ENCODE data around the gene ASAP3.

ASAP3 gene

DNA sequence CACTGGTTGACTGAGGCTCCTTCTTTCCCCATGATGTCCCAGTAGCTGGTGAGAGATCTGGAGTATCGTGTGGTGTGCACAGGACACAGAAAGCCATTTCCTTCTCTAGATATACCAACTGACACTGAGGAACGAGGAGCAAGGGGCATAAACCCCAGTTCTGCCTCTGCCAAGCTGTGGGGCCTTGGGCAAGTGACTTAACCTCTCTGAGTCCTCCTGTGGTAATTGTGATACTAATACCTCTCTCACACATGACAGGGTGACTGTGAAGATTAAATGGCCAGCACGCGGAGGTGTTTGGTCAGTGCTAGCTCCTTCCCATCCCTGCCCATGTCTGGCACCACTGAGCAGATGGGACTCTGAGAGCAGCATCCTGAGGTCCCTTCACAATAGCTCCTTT is 33.1 kb downstream of the ASAP3 start:
- no peak for DNase-seq (ENCODE audit: low read depth in 2 of 3, low spot score in 2 of 3)

DNA sequence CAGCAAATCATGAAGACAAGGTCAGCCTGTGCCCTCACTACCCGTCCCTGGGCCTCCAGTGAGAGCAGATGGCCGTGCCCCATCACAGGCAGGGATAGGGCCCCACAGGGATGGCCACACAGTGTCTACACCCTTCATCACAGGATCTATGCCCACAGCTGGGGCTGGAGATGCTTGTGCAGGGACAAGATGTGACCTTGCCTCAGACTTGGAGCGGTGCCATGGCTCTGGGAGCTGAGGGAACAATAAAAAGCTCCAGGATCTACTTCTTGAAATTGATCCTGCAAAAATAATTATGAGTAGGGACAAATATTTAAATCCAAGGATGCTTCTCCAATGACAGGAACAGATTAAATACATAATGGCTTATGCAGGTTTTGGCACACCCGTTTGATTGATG is 34.0 kb downstream of the ASAP3 start:
- DNase-seq (ENCODE audit: low read depth in 2 of 3, low spot score in 2 of 3) = no peak

DNA sequence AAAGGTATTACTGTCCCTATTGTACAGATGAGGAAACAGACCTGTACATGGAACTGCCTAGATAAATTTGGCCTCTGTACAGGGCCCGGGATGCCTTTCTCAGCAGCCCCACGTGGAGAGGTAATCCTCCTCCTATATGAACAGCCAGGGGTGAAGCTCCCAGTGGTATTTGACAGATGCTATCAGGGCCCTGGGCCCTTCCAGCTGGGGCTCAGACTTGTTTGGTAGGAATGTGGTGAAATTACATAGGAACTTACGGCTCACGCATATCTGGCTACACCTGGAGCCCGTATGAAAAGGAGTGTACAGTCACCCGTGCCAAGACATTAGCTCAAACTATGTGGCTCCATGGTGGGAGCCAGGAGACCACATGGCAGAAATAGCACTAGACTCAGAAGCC is 34.7 kb downstream of the ASAP3 start:
- DNase-seq (ENCODE audit: low read depth in 2 of 3, low spot score in 2 of 3) = no peak

DNA sequence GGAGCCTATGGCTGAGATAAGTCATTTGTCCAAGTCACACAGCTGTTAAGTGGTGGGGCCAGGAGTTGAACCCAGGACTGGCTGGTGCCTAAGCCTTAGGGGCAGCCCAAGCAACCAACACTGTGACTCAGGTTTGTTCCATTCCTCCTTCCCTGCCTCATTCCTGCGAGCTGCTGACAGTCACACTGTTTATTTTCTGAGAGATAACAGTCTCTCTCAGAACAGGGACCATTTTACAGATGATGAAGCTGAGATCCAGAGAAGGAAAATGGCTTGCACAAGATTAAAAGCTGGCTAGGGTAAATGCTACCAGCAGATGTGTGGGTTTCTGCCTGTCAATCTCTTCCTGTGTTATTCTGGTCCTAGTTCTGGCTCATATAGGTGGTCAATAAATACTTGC is 35.1 kb downstream of the ASAP3 start:
- DNase-seq (ENCODE audit: low read depth in 2 of 3, low spot score in 2 of 3) = no peak

DNA sequence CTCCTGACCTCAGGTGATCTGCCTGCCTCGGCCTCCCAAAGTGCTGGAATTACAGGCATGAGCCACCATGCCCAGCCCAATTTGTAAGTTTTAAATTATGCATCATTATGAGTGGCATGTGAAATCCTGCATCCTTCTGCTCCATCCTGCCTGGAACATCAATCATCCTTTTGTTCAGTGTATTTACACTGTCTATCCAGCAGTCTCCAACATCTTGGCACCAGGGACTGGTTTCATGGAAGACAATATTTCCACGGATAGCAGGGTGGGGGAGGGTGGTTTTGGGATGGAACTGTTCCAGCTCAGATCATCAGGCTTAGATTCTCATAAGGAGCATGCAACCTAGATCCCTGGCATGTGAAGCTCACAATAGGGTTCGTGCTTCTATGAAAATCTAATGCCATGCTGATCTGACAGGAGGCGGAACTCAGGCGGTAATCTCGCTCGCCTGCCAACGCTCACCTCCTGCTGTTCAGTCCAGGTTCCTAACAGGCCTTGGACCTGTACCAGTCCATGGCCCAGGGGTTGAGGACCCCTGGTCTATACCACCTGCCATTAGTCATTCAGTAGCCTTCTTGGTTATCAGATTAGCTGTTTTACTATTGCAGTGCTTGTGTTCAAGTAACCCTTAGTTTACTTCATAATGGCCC is 37.2 kb downstream of the ASAP3 start:
- DNase-seq (ENCODE audit: low read depth in 2 of 3, low spot score in 2 of 3) = no peak

DNA sequence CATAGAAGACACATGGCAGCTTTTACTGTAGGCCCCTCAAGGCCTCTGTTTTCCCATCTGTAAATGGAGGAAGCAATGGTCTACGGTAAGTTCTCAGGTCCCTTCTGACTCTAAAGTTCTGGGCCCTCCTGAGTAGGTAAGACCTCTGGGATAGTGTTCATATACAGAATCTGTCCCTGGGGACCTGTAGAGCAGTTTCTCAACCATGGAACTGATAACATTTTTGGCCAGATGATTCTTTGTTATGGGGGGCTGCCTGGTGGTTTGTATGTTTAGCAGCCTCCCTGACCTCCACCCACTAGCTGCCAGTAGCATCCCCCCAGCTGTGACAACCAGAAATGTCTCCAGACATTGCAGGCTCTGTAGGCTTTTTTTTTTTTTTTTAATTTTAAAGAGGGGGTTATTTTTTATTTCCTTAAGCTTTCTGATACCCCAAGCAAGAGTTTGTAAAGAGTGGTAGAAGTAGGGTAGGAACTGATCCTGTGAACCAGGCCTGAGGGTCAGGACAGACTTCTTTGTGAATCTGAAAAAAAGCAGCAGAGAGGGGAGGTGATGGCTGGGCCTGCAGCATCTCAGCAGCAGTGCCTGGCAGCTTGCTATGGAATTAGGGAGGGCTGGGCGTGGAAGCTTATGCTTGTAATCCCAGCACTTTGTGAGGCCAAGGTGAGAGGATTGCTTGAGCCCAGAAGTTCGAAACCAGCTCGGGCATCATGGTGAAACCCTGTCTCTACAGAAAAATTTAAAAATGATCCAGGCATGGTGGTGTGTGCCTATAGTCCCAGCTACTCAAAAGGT is 39.2 kb downstream of the ASAP3 start:
- DNase-seq (ENCODE audit: low read depth in 2 of 3, low spot score in 2 of 3) = no peak

DNA sequence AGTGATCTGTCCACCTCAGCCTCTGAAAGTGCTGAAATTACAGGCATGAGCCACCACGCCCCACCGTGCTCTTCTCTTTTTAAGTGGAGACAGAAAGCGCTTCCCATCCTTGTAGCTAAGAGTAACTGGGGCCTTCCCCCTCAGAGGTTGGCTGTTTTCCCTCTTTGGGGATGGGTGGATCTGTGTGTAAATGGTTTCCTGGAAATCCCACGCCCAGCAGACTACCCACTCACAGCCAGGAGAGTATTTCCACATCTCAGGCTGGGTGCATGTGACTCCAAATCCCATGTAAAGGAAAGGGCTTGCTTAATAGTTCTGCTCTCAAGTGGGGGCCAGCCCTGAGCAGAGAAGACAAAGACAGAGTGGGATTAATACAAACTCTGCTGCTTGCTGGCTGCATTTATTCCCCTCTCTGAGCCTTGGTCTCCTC is 39.9 kb downstream of the ASAP3 start:
- no peak for DNase-seq (ENCODE audit: low read depth in 2 of 3, low spot score in 2 of 3)

DNA sequence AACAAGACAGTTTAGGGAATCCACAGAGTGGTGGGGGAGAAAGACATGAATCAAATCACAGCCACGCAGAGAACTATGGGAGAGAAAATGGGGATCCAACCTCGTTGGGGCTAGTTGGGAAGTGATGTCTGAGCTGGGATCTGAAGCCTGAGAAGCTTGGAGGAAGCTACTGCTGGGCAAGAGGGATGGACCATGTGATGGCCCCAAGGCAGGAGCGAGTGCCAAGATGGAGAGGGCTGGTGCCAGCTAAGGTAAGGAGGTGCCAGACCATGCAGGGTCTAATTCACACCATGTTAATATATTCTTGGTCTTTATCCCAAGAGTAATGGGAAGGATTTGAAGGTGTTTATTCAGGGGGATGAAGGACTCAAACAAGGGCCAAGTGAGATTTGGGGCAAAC is 41.2 kb downstream of the ASAP3 start:
- no peak for DNase-seq (ENCODE audit: low read depth in 2 of 3, low spot score in 2 of 3)

DNA sequence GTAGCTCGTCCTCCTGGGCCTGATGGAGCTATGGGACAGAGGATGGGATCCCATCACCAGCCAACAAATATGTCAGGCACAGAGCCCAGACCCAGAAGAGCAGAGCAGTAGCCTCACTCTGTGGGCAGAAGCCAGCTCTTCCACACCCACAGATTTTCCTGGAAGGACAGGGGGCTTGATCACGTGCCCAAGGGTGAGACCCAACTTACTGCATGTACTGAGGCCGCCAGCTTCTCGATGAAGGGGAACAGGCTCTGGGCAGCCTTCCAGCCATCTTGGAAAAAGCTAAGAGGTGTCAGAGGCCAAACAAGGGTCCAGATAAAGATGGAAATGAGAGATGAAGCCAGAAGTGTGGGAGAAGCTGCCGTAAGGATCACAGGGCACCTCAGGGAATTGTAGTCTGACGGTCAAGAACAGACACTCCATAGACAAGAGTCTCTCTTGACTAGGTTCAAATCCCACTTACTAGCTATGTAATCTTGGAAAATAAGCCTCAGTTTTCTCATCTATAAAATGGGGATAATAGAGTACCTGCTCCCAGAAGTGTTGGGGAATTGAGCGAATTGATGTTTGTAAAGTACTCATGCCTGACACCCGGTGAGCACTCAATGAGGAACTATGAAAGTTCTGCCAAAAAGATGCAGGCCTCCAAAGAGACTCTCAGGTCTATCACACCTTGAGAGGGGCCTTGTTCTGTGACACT is 42.4 kb downstream of the ASAP3 start:
- DNase-seq (ENCODE audit: low read depth in 2 of 3, low spot score in 2 of 3) = no peak

DNA sequence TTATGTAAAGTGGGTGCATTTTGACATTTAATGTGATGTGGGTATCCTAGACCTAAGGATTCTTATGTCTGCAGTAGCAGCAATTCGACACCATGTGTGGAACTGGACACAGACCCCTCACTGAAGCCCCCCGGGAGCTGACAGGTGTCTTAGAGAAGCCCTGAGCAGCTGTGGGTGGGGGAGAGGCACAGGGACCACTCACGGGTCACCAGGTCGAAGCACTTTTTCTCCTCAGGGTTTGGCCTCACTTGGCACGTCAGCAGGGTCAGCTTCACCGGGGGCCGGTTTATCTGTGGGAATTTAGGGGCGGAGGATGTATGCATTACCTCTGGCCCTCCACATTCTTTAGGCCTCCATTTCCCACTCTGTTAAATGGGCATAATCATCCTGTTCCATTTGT is 45.4 kb downstream of the ASAP3 start:
- DNase-seq (ENCODE audit: low read depth in 2 of 3, low spot score in 2 of 3) = no peak

DNA sequence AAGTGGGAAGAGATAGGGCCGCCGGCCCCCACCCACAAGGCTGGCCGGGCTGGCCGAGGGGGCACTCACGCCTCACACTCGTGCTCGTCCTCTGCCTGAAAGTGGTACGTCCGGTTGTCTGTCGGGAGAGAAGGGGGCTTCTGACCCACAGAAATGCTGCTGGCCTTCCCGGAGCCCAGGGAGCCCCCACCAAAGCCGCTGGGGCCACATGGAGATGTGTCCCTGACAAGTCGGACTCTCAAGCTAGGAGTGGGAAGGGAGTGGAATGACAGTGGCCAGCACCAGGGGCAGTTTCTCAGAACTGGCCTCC is 46.7 kb downstream of the ASAP3 start:
- DNase-seq (ENCODE audit: low read depth in 2 of 3, low spot score in 2 of 3) = no peak

DNA sequence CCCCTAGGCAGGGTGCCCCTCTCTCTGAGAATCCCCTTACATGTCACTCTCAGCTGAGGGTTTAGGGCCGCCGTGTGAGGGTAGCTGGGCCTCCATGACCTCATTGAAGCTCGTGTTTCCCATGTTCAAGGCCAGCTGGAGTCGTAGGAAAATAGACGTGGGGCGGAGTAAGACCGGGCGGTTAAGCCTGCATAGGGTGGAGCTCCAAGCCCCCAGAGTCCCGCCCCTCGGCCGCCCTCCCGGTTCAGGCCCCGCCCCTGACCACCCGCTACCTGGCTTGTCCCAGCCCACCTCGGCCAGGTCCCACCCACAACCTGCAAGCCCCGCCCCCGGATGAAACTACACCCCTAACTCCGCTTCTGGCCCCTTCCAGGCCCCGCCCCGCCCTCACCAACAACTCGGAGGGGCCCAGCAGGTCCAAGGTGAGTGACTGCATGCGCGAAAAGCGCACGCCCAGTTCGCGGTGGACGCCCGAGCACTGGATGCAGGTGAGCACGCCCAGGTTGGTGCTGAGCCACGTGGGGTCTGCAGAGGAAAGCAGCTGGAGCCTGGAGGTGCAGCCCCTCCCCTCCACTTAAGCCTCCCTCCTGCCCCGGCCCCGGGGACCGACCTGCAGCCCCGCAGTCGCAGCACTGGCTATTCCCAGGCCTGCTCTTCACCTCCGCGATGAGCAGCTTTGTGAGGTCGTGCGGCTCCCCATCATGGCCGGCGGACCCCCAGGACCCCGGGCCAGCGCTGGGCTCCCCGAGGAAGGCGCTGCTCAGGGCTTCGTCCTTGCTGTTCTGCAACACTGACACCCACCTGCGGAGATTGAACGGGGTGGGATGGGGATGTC is 47.2 kb downstream of the ASAP3 start:
- no peak for DNase-seq (ENCODE audit: low read depth in 2 of 3, low spot score in 2 of 3)

DNA sequence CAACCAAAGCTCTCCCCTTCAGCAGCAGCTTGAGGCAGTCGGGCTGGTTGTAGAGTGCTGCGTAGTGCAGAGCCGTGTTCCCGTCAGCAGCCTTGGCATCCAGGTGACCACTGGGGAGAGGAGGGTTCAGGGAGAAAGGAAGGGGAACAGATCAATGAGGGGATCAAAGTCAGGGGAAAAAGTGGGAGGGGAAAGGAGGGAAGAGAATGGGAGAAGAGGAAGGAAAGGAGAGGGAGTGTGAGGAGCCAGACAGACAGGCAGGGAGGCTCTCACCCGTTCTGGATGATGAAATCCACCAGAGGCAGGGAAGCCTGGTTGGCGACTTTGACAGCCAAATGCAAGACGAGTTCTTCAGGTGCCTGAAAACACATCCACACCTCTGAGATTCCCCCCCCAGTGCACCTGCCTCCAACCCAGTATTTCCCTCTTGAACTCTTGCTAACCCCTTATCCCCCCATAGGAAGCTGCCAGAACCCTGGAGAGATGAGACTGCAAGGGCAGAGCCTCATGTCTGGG is 49.7 kb downstream of the ASAP3 start:
- DNase-seq (ENCODE audit: low read depth in 2 of 3, low spot score in 2 of 3) = no peak

DNA sequence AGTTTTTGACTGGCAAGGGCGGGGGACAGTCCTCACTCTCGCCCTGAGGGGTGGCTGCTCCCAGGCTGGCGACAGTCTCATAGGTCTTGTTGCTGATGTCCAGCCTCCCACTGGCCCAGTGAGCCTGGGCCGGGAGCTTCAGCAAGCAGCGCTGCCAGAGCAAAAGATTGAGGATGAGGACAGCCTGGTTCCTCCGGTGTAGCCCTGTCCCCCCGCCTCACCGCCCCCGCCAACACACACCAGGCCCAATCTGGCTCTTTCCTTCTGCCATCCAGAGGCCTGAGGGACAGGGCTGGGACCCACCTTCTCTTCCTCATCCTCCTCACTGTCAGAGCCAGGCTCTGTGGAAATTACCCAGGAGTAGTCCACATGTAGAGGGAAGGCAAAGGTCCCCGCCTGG is 50.9 kb downstream of the ASAP3 start:
- DNase-seq (ENCODE audit: low read depth in 2 of 3, low spot score in 2 of 3) = no peak

DNA sequence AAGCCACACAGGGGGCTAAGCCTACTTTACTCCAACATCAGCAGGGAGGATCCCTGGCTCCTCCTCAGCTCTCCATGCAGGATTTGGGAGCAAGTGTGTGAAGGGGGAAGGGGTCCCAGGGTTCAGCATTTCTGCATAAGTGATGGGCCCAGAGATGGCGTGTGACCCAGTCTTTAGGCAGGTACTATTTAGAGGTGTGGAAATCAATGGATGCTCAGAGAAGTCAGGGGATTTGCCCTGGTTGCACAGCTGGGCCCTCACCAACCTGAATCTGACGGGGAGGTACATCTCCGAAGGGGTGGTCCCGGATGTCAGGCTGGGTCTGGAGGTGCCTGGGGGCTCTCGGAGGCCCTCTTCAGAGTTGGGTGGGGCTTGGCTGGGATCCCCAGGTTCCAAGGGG is 52.5 kb downstream of the ASAP3 start:
- DNase-seq (ENCODE audit: low read depth in 2 of 3, low spot score in 2 of 3) = no peak

DNA sequence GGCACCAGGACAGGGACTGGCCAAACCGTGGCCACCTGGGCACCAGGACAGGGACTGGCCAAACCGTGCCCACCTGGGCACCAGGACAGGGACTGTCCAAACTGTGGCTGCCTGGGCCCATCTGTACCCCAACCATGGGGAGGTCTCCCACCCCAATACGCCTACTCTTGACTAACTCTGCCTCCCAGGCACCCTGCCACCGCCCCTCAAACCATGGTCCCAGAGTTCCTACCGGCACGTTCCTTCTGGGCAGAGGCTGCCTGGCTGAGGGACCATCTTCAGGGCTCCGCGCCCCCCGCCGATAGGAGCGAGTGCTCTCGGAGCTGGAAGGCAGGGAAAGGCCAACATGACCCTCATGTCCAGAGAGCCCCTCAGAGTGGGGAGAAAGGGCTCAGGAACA is 53.2 kb downstream of the ASAP3 start:
- DNase-seq (ENCODE audit: low read depth in 2 of 3, low spot score in 2 of 3) = no peak

DNA sequence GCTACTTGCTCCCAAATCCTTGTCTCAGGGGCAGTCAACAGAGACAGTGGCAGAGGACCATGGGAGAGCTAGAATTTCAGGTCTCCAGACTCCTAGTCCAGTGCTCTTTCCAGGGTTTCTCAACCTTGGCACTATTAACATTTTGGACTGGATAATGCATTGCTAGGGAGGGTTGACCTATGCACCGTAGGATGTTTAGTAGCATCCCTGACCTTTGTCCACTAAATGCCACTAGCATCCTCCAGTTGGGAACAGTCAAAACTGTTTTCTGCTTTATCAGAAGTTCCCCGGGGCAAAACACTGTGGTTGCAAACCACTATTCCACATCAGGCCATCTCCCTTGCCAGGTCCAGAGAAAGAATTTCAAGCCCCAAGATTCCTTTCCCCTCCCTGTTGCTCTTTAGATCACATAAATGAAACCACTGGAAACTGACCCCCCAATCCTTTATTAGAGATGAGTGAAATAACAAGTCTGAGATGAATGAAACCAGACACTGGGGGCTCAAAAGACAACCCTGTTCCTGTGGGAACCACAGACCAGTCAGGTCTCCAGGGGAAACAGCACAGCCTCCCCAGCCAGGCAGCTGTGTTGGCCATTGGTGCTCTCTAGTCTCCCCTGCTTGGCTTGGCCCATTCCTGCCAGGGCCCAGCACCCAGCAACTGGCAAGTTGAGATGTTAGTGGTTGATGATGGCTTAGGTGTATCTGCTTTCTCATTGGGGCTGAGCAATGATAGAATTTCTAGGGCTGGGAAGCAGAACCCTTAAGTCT is 55.7 kb downstream of the ASAP3 start:
- no peak for DNase-seq (ENCODE audit: low read depth in 2 of 3, low spot score in 2 of 3)

DNA sequence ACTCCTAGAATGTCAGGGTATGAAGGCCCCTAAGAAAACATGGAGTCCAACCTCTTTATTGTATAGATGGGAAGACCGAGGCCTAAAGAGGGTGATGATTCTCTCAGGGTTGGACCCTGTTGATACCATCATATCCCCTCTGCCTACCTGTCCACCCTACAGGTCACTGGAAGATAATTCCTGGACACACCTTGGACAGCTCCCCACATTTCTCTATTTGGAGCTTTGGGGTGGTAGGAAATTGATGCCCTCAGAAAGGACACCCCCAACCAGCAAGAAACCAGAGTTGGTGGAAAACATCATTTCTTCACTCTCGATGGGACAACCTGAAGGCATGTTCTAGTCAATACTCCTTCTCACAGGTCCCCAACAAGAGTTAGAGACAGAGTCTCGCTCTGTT is 56.4 kb downstream of the ASAP3 start:
- DNase-seq (ENCODE audit: low read depth in 2 of 3, low spot score in 2 of 3) = no peak

DNA sequence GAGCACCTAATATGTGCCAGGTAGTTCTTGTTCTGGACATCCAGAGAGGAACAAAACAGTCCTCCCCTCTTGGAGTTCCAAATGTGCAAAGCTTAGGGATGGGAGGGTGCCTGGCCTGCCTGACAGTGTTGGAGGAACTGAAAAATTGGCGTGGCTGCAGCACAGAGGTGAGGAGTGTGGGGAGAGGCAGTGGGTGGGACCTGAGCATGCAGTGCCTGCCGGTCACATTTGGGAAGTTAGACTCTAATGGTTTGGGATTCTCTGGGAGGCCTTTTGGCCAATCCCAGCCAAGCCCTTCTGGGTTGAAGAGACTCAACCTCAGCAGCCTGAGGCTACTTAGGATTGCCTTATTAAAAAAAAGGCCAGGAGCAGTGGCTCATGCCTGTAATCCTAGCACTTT is 57.2 kb downstream of the ASAP3 start:
- no peak for DNase-seq (ENCODE audit: low read depth in 2 of 3, low spot score in 2 of 3)

DNA sequence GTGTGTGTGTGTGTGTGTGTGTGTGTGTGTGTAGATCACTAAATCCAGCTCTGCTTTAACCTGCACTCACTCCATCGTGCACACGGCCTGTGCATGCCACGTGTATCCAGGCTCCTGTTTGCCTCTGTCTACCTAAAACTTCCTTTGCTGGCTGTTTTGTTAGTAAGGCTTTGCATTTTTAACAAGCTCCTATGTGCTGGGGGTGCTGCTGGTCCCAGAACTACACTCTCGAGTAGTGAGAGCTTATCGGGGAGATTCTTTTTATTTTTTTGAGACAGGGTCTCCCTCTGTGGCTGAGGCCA is 58.8 kb downstream of the ASAP3 start:
- no peak for DNase-seq (ENCODE audit: low read depth in 2 of 3, low spot score in 2 of 3)

Data from activated CD8-positive, alpha-beta memory T cell treated with anti-CD3 and anti-CD28 coated beads for 48 hours (primary cell).